Measurements from ENCODE around the gene WAS.
A peak's percentile ranks its signal among the peaks of the same experiment; 100 is the strongest.
"Not testable (repeated sequence)": the region's sequence is repeated elsewhere in the genome, so short reads cannot be mapped to it uniquely, and the experiment has no call there.

WAS gene

GRCh38 chrX:48688531-48689150 is 5.0 kb downstream of the WAS start:
- DNase-seq: no peak

GRCh38 chrX:48689208-48689920 is 5.8 kb downstream of the WAS start:
- DNase-seq: no peak

GRCh38 chrX:48691746-48692145 is 8.1 kb downstream of the WAS start:
- not testable (repeated sequence) for DNase-seq

GRCh38 chrX:48694776-48695533 is 11.4 kb downstream of the WAS start:
- DNase-seq: no peak

GRCh38 chrX:48695534-48695896 is 11.9 kb downstream of the WAS start:
- DNase-seq: no peak

GRCh38 chrX:48695925-48696300 is 12.3 kb downstream of the WAS start:
- DNase-seq: no peak

- DNase-seq: peak; percentile 94
These were observed 12.8 kb downstream of the WAS start, which contains the start of gene SUV39H1 for GRCh38 chrX:48696301-48696908. Gene SUV39H1, plus strand, starts transcription at chrX:48696734. Its CDS starts 51 bp downstream, at chrX:48696785.

- DNase-seq: peak; percentile 28
These were observed 13.5 kb downstream of the WAS start for GRCh38 chrX:48696909-48697727.

GRCh38 chrX:48698306-48698705 is 14.7 kb downstream of the WAS start:
- no peak for DNase-seq

GRCh38 chrX:48700246-48700645 is 16.6 kb downstream of the WAS start:
- no peak for DNase-seq

GRCh38 chrX:48700951-48701653 is 17.5 kb downstream of the WAS start:
- DNase-seq: no peak

GRCh38 chrX:48702032-48702431 is 18.4 kb downstream of the WAS start:
- DNase-seq: no peak

- no peak for DNase-seq
These were observed 19.1 kb downstream of the WAS start for GRCh38 chrX:48702716-48703115.

- no peak for DNase-seq
These were observed 19.6 kb downstream of the WAS start for GRCh38 chrX:48703228-48703627.

- no peak for DNase-seq
These were observed 20.3 kb downstream of the WAS start for GRCh38 chrX:48703642-48704481.

GRCh38 chrX:48705871-48706270 is 22.3 kb downstream of the WAS start:
- no peak for DNase-seq

- DNase-seq: no peak
These were observed 26.0 kb downstream of the WAS start for GRCh38 chrX:48709522-48710112.

- no peak for DNase-seq
These were observed 27.7 kb downstream of the WAS start for GRCh38 chrX:48711162-48711928.

- no peak for DNase-seq
These were observed 28.4 kb downstream of the WAS start for GRCh38 chrX:48711929-48712505.

All from NCI-H1694 treated with DMSO at 0.1 percent for 48 hours (cell line).